Breast epithelium (tissue), 3 donors: ENCODE results near the gene RASL10B.

Experiments used
- POLR2A ChIP-seq: fragments of 450-650 bp; IDR thresholded peaks from one replicate; pipeline ENCODE4 v1.6.1; 2016; ENCODE audit warnings: antibody characterized with exemption, mild to moderate bottlenecking, moderate library complexity
- TF ChIP-seq, protein P1 (sequence below), 3 donors: fragments of 450-650 bp; IDR thresholded peaks; one replicate each; pipeline ENCODE4 v1.5.1; 2016 to 2017; ENCODE audit warnings: antibody characterized with exemption in 3 of 3, mild to moderate bottlenecking in 3 of 3, moderate library complexity in 3 of 3

- TF ChIP-seq, protein P1, sequence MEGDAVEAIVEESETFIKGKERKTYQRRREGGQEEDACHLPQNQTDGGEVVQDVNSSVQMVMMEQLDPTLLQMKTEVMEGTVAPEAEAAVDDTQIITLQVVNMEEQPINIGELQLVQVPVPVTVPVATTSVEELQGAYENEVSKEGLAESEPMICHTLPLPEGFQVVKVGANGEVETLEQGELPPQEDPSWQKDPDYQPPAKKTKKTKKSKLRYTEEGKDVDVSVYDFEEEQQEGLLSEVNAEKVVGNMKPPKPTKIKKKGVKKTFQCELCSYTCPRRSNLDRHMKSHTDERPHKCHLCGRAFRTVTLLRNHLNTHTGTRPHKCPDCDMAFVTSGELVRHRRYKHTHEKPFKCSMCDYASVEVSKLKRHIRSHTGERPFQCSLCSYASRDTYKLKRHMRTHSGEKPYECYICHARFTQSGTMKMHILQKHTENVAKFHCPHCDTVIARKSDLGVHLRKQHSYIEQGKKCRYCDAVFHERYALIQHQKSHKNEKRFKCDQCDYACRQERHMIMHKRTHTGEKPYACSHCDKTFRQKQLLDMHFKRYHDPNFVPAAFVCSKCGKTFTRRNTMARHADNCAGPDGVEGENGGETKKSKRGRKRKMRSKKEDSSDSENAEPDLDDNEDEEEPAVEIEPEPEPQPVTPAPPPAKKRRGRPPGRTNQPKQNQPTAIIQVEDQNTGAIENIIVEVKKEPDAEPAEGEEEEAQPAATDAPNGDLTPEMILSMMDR (IDR thresholded peaks at IDR 0.05): no peak
- TF ChIP-seq POLR2A: no peak
Observed at GRCh38 chr17:35693662-35694061, 37.8 kb upstream of the RASL10B start.
